Stimulated activated CD4-positive, alpha-beta T cell treated with anti-CD3 and anti-CD28 coated beads, Interleukin-2, amount 100 ng/mL, for 24 hours (primary cell): ENCODE measurements around the gene VCL.
A peak's percentile ranks its signal among the peaks of the same experiment; 100 is the strongest.
"Not testable (repeated sequence)": the region's sequence is repeated elsewhere in the genome, so short reads cannot be mapped to it uniquely, and the experiment has no call there.

Source experiments
- DNase-seq, 2 donors: peaks; one replicate each; pipeline ENCODE4 v3.0.0-alpha.2; 2020

The VCL gene

GRCh38 chr10:73997787-73998622 is at the start of gene VCL:
TSS of gene VCL (plus strand) at chr10:73998116. CDS start at chr10:73998208, 92 bp downstream.
- peak; percentile 96 to 97 for DNase-seq

GRCh38 chr10:73948947-73949633 is 48.8 kb upstream of the VCL start:
- DNase-seq: no peak

GRCh38 chr10:73950155-73950948 is 47.6 kb upstream of the VCL start:
- DNase-seq: no peak

- no peak for DNase-seq
These were observed 44.3 kb upstream of the VCL start for GRCh38 chr10:73953665-73954064.

- no peak for DNase-seq
These were observed 43.2 kb upstream of the VCL start for GRCh38 chr10:73954737-73955136.

- DNase-seq: no peak
These were observed 42.2 kb upstream of the VCL start for GRCh38 chr10:73955719-73956118.

GRCh38 chr10:73956476-73957359 is 41.2 kb upstream of the VCL start:
- peak; percentile 20 to 32 for DNase-seq

- DNase-seq: no peak
These were observed 38.3 kb upstream of the VCL start for GRCh38 chr10:73959484-73960243.

GRCh38 chr10:73962386-73962785 is 35.5 kb upstream of the VCL start:
- no peak for DNase-seq

GRCh38 chr10:73963533-73963932 is 34.4 kb upstream of the VCL start:
- not testable (repeated sequence) for DNase-seq

GRCh38 chr10:73964743-73965142 is 33.2 kb upstream of the VCL start:
- no peak for DNase-seq

- not testable (repeated sequence) for DNase-seq
These were observed 32.5 kb upstream of the VCL start for GRCh38 chr10:73965267-73965889.

- no peak for DNase-seq
These were observed 31.8 kb upstream of the VCL start for GRCh38 chr10:73965890-73966768.

GRCh38 chr10:73967022-73967429 is 30.9 kb upstream of the VCL start:
- no peak for DNase-seq

- DNase-seq: no peak
These were observed 30.4 kb upstream of the VCL start for GRCh38 chr10:73967544-73967943.

- DNase-seq: no peak
These were observed 29.8 kb upstream of the VCL start for GRCh38 chr10:73968098-73968521.

- no peak for DNase-seq
These were observed 28.6 kb upstream of the VCL start for GRCh38 chr10:73969224-73969841.

- no peak for DNase-seq
These were observed 27.1 kb upstream of the VCL start for GRCh38 chr10:73970845-73971244.

GRCh38 chr10:73971636-73972354 is 26.1 kb upstream of the VCL start:
- no peak for DNase-seq
